IMR-90 (cell line): ENCODE results near the gene SYTL1. TPM values are rescaled to one million over a fixed set of nuclear protein-coding genes. Genes with fewer than 3 reads are reported as not detected.

Source experiments
- ATAC-seq: fragments of 200-7000 bp; cut with Tn5 transposase; 2 replicates; pipeline ENCODE4 v1.9.1; 2020; ENCODE audit warnings: low read depth, mild to moderate bottlenecking, moderate library complexity
- BruUV-seq: library from RNA; stranded (reverse); fragments of 400-500 nt; replicated peaks from 2 replicates; lab custom pipeline; 2021; lab: Mats Ljungman, UMichigan
- CTCF ChIA-PET: fragments of 300-600 bp; formaldehyde crosslinking; extraction: SDS; loops from one replicate; lab custom pipeline; 2021; ENCODE audit warnings: antibody characterized with exemption; lab: Yijun Ruan, JAX
- POLR2A ChIA-PET: fragments of 300-600 bp; sonication (Branson Sonifier 250); formaldehyde crosslinking; loops from one replicate; lab custom pipeline; 2022; ENCODE audit warnings: antibody characterized with exemption; ENCODE audit not compliant: unreplicated experiment; lab: Charles Lee
- DNase-seq: peaks from one replicate; pipeline ENCODE4 v3.0.0; 2013
- H2AFZ ChIP-seq: replicated peaks from 2 replicates; pipeline ENCODE3; 2013; ENCODE audit warnings: low read length, mild to moderate bottlenecking; ENCODE audit not compliant: poor library complexity
- H2AK5ac ChIP-seq: 2 replicates; pipeline ENCODE4 v1.6.1; 2013; ENCODE audit warnings: low read depth, low read length, inconsistent platforms
- H2AK9ac ChIP-seq: replicated peaks from 2 replicates; pipeline ENCODE3; 2013; ENCODE audit warnings: mild to moderate bottlenecking, low read depth, low read length, moderate library complexity; ENCODE audit not compliant: poor library complexity
- H2BK120ac ChIP-seq: 2 replicates; pipeline ENCODE4 v1.6.1; 2013; ENCODE audit warnings: low read depth, low read length, inconsistent platforms
- H2BK15ac ChIP-seq: 3 replicates; pipeline ENCODE4 v1.6.1; 2013; ENCODE audit warnings: low read depth, low read length, inconsistent platforms
- H2BK20ac ChIP-seq: 2 replicates; pipeline ENCODE4 v1.6.1; 2013; ENCODE audit warnings: low read depth, mild to moderate bottlenecking, inconsistent platforms, low read length, moderate library complexity
- H2BK5ac ChIP-seq: 2 replicates; pipeline ENCODE4 v1.6.1; 2013; ENCODE audit warnings: mild to moderate bottlenecking, low read depth, low read length, inconsistent platforms; ENCODE audit not compliant: poor library complexity, severe bottlenecking
- H3K14ac ChIP-seq: replicated peaks from 2 replicates; pipeline ENCODE4 v1.6.1; 2013; ENCODE audit warnings: low read depth, low read length, inconsistent platforms
- H3K18ac ChIP-seq: 2 replicates; pipeline ENCODE4 v1.6.1; 2013; ENCODE audit warnings: low read depth, low read length, control low read depth
- H3K23ac ChIP-seq: 2 replicates; pipeline ENCODE4 v1.6.1; 2013; ENCODE audit warnings: low read depth, low read length, inconsistent platforms
- H3K27ac ChIP-seq: 2 replicates; pipeline ENCODE4 v1.5.1; 2013; ENCODE audit warnings: mild to moderate bottlenecking, control low read depth, low read length; ENCODE audit not compliant: insufficient read depth
- H3K27me3 ChIP-seq: 2 replicates; pipeline ENCODE4 v1.6.1; 2013; ENCODE audit warnings: low read length; ENCODE audit not compliant: control insufficient read depth, insufficient read depth
- H3K36me3 ChIP-seq: 2 replicates; pipeline ENCODE4 v1.6.1; 2013; ENCODE audit warnings: low read length, mixed read lengths; ENCODE audit not compliant: control insufficient read depth, insufficient read depth
- H3K4ac ChIP-seq: 2 replicates; pipeline ENCODE4 v1.6.1; 2013; ENCODE audit warnings: low read depth, low read length, inconsistent platforms
- H3K4me1 ChIP-seq: 2 replicates; pipeline ENCODE4 v1.6.1; 2013; ENCODE audit warnings: low read length, mixed read lengths; ENCODE audit not compliant: control insufficient read depth, insufficient read depth
- H3K4me2 ChIP-seq: 2 replicates; pipeline ENCODE4 v1.6.1; 2013; ENCODE audit warnings: low read depth, mild to moderate bottlenecking, control low read depth, low read length, moderate library complexity
- H3K4me3 ChIP-seq: 2 replicates; pipeline ENCODE4 v1.5.1; 2013; ENCODE audit warnings: low read depth, mild to moderate bottlenecking, control low read depth, low read length, moderate library complexity; ENCODE audit not compliant: insufficient read depth
- H3K56ac ChIP-seq: 2 replicates; pipeline ENCODE4 v1.6.1; 2013; ENCODE audit warnings: low read length, inconsistent platforms; ENCODE audit not compliant: insufficient read depth; ENCODE audit errors: extremely low read depth
- H3K79me1 ChIP-seq, 2 experiments: 2 replicates each; pipeline ENCODE4 v1.6.1; 2013; ENCODE audit warnings: low read length in 2 of 2, inconsistent platforms in 1 of 2, low read depth in 1 of 2
- H3K9ac ChIP-seq: 2 replicates; pipeline ENCODE4 v1.6.1; 2013; ENCODE audit warnings: low read depth, low read length, control low read depth
- H3K9me1 ChIP-seq: 2 replicates; pipeline ENCODE4 v1.6.1; 2013; ENCODE audit warnings: low read length, inconsistent platforms; ENCODE audit not compliant: insufficient read depth
- H3K9me3 ChIP-seq: 2 replicates; pipeline ENCODE4 v1.6.1; 2013; ENCODE audit warnings: low read length; ENCODE audit not compliant: control insufficient read depth, insufficient read depth
- H4K20me1 ChIP-seq: 2 replicates; pipeline ENCODE4 v1.6.1; 2013; ENCODE audit warnings: low read length, inconsistent platforms; ENCODE audit not compliant: insufficient read depth
- H4K5ac ChIP-seq: 2 replicates; pipeline ENCODE4 v1.6.1; 2013; ENCODE audit warnings: mild to moderate bottlenecking, low read depth, low read length, control low read depth
- H4K8ac ChIP-seq, 2 experiments: 2 replicates each; pipeline ENCODE4 v1.6.1; 2013; ENCODE audit warnings: low read depth in 2 of 2, low read length in 2 of 2, control low read depth in 1 of 2, inconsistent platforms in 1 of 2
- H4K91ac ChIP-seq: 2 replicates; pipeline ENCODE4 v1.6.1; 2013; ENCODE audit warnings: low read depth, low read length, inconsistent platforms; ENCODE audit not compliant: insufficient read depth
- CEBPB ChIP-seq: IDR thresholded peaks from 2 replicates; pipeline ENCODE4 v1.6.1; 2012; ENCODE audit warnings: low read depth, low read length, improper control_type of control experiment
- RAD21 ChIP-seq: IDR thresholded peaks from 2 replicates; pipeline ENCODE4 v1.6.1; 2012; ENCODE audit warnings: low read length, improper control_type of control experiment
- WGBS, 2 experiments: methylation state at CpG; one replicate each; pipeline versions ENCODE4 v1.1.5 to v1.1.7; 2013; ENCODE audit warnings: missing lambda C conversion rate in 2 of 2; ENCODE audit not compliant: insufficient read length in 1 of 2; ENCODE audit errors: extremely low coverage in 2 of 2; 5-methylcytosine and 5-hydroxymethylcytosine counted together
- dilution Hi-C: fragments of 300-500 bp; cut with HindIII; formaldehyde crosslinking; loops from one replicate; pipeline ENCODE4 v1.14.3; 2018; ENCODE audit warnings: low sequenced_read_pairs; ENCODE audit not compliant: unreplicated experiment
- in situ Hi-C: fragments of 300-500 bp; cut with MboI; formaldehyde crosslinking; loops from 3 replicates; pipeline ENCODE4 v1.14.3; 2019; ENCODE audit warnings: low sequenced_read_pairs, inconsistent platforms, mixed read lengths
- intact Hi-C: fragments of 100-400 bp; cut with micrococcal nuclease; formaldehyde crosslinking; loops from 2 replicates; pipeline ENCODE4 v1.10.0; 2022
- polyA plus RNA-seq, 3 experiments: library from polyadenylated mRNA; depleted of rRNA; stranded (reverse); fragments of >200 nt; gene quantifications; 2 replicates each; pipeline ENCODE4 v1.2.3, GENCODE V29; 2012; ENCODE audit warnings: low replicate concordance in 1 of 3
- total RNA-seq: library from RNA; depleted of rRNA; stranded (reverse); fragments of >200 nt; gene quantifications from 2 replicates; pipeline ENCODE4 v1.2.3, GENCODE V29; 2012

Gene SYTL1
- total and polyA plus RNA-seq, 2 of the 4 experiments (the other 2 are of a cell fraction): 0.18 to 1.0 TPM

DNA sequence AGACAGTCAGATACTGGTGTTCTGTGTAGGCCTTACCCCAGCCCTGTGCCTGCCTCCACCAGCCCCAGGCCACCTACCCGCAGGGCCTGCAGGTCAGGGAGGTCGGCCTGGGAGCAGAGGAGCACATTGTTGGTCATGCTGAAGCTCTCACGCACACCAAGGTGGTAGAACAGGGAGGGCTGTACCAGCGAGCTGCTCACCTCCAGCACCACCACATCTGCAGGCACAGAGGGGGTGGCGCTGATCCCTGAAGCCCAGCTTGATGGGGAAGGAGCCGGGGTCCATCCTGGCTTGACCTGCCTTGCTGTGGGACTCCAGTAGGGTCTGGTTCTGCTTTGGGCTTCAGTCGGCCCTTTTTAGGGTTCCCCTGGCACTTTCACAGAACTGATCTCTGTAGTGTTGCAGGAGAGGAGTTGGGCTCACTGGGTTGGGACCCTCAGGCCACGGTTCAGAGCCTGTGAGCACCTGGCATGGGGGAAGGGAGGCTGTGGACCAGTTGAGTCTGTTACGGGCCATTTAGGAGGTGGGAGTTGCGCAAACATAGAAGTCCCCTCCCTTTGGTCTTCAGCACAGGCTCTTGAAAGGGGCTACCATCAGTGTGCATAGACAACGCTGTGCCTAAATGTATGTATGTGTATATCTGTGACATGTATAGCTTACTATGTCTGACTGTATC is 23.0 kb downstream of the SYTL1 start:
- Histone ChIP-seq H3K27ac (peak overlapping the region; percentile 52), H2BK20ac (peak overlapping the region; percentile 17), H2BK15ac (peak overlapping the region; percentile 9; the same call in 1 of the 3 replicates), H2AK9ac (peak overlapping the region; percentile 93), H4K91ac (peak overlapping the region; percentile 45), H3K18ac (peak overlapping the region; percentile 47), H3K4ac (peak overlapping the region; percentile 96), H3K4me2 (peak overlapping the region; percentile 85), H2BK120ac (peak overlapping the region; percentile 60; the same call in 1 of the 2 replicates), H3K14ac (peak overlapping the region; percentile 99), H3K4me1 (peaks cover 11% of the 10 kb centered on the region), H3K4me3 (peak overlapping the region; percentile 33), H3K9me3 (no peaks in the 10 kb centered on the region), H4K5ac (peak overlapping the region; percentile 85), H2AK5ac (peak overlapping the region; percentile 91), H3K79me1 (peaks cover 6 to 24% of the 10 kb centered on the region in 2 experiments; a peak in 3 of 4 replicates), H3K36me3 (peaks cover 26% of the 10 kb centered on the region), H4K20me1 (peaks cover 2% of the 10 kb centered on the region; the same call in 1 of the 2 replicates), H3K23ac (peak overlapping the region; percentile 99), H3K56ac (peak overlapping the region; percentile 79; the same call in 1 of the 2 replicates), H3K9me1 (peaks cover 18% of the 10 kb centered on the region), H2BK5ac (peak overlapping the region; percentile 78), H4K8ac (peak overlapping the region; percentile 24 to 99; a peak in 3 of 4 replicates), H3K9ac (peak overlapping the region; percentile 90), H3K27me3 (no peaks in the 10 kb centered on the region), H2AFZ (peak overlapping the region; percentile 95)
- no TSS peak for BruUV-seq
- ChIA-PET CTCF (interaction anchor here (0.6 to 2.3 kb wide), 3 partner anchors 26 to 305 kb away, joined by 3 to 9 read pairs (median 9); no protein-coding TSS in a partner anchor), POLR2A (interaction anchor here (1.0 kb wide), 1 partner anchor 27 kb away, joined by 3 read pairs; no protein-coding TSS in a partner anchor)
- 62% methylated on average over 3 of the region's 11 CpGs; no CpG with 5 or more reads in 1 of the 2 experiments for WGBS, 2 experiments
- intact Hi-C loops: no loop called here
- DNase-seq (no peak), ATAC-seq (no peak)
- TF ChIP-seq CEBPB (peak; percentile 69), RAD21 (no peak)
- dilution Hi-C loops: no loop called here
- in situ Hi-C loops: no loop called here
